GM12891 (cell line): Measurements from ENCODE around the gene COL6A2.
"Not testable (repeated sequence)": the region's sequence is repeated elsewhere in the genome, so short reads cannot be mapped to it uniquely, and the experiment has no call there.

ENCODE experiments used
- POLR2AphosphoS5 ChIP-seq: IDR thresholded peaks from 2 replicates; pipeline ENCODE4 v1.6.1; 2011; ENCODE audit warnings: low read depth, low read length, control low read depth
- TAF1 ChIP-seq: IDR thresholded peaks from 2 replicates; pipeline ENCODE4 v1.6.1; 2011; ENCODE audit warnings: low read depth, low read length, control low read depth

DNA sequence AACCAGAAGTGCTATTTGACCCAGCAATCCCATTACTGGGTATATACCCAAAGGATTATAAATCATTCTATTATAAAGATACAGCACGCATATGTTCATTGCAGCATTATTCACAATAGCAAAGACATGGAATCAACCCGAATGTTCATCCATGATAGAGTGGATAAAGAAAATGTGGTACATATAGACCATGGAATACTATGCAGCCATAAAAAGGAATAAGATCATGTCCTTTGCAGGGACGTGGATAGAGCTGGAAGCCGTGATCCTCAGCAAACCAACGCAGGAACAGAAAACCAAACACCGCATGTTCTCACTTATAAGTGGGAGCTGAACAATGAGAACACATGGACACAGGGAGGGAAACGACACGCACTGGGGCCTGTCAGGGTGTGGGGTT, 21.2 kb upstream of the COL6A2 start:
- TF ChIP-seq TAF1, POLR2AphosphoS5: not testable (repeated sequence)
